Vagina (tissue), 2 donors: Measurements from ENCODE around the gene ADAM11.

Experiments used
- POLR2A ChIP-seq, 2 donors: fragments of 450-650 bp; IDR thresholded peaks; one replicate each; pipeline ENCODE4 v1.6.1; 2017; ENCODE audit warnings: antibody characterized with exemption in 2 of 2, mild to moderate bottlenecking in 2 of 2, moderate library complexity in 2 of 2
- POLR2AphosphoS5 ChIP-seq, 2 donors: sonication (generic); formaldehyde crosslinking; IDR thresholded peaks; one replicate each; pipeline ENCODE4 v1.9.0; 2017; ENCODE audit warnings: antibody characterized with exemption in 2 of 2, mild to moderate bottlenecking in 2 of 2, low read depth in 1 of 2; ENCODE audit not compliant: insufficient read depth in 1 of 2
- TF ChIP-seq, protein P1 (sequence below), 3 experiments: fragments of 450-650 bp in 2 of 3; fragments of 200-600 bp in 1 of 3; sonication (generic) in 1 of 3; IDR thresholded peaks; one replicate each; pipeline ENCODE4 v1.5.1; 2017 to 2019; ENCODE audit warnings: antibody characterized with exemption in 3 of 3, mild to moderate bottlenecking in 2 of 3, moderate library complexity in 2 of 3

DNA sequence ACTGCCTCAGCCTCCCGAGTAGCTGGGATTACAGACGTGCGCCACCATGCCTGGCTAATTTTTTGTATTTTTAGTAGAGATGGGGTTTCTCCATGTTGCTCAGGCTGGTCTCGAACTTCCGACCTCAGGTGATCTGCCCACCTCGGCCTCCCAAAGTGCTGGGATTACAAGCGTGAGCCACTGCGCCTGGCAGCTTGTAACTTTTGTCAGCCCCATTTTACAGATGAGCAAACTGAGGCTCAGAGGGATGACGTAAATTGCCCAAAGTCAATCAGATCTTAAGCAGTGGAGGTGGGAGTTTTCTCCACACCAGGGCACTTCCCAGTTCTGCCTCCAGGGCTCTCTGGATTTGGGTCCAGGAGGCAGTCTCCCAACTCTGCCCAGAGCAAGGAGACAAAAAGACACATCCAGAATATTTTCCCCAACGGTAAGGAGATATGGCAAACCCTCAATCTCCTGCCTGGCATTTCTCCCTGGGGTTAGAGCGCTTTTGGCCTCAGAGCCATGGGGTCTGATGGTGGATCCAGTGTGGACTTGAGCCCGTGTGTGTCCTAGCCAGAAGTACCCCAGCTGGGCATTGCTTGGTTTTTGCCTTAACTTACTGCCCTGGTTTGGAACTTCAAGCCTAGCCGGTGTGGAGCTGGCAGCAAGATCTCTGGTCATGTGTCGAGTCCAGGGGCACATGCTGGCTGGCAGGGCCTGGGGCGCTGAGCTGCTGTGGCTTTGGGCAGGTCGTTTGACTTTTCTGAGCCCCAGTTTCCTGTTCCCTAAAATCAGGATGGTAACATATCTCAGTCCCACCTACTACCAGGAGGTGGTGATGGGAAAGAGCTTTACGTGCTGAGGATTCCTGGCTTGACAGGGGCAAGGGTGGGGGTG is 3.4 kb downstream of the ADAM11 start:
- TF ChIP-seq, protein P1, sequence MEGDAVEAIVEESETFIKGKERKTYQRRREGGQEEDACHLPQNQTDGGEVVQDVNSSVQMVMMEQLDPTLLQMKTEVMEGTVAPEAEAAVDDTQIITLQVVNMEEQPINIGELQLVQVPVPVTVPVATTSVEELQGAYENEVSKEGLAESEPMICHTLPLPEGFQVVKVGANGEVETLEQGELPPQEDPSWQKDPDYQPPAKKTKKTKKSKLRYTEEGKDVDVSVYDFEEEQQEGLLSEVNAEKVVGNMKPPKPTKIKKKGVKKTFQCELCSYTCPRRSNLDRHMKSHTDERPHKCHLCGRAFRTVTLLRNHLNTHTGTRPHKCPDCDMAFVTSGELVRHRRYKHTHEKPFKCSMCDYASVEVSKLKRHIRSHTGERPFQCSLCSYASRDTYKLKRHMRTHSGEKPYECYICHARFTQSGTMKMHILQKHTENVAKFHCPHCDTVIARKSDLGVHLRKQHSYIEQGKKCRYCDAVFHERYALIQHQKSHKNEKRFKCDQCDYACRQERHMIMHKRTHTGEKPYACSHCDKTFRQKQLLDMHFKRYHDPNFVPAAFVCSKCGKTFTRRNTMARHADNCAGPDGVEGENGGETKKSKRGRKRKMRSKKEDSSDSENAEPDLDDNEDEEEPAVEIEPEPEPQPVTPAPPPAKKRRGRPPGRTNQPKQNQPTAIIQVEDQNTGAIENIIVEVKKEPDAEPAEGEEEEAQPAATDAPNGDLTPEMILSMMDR (IDR thresholded peaks at IDR 0.05), result no peak
- no peak for TF ChIP-seq POLR2AphosphoS5 (IDR thresholded peaks at IDR 0.05; ENCODE audit: insufficient read depth in 1 of 2, low read depth in 1 of 2)
- no peak for TF ChIP-seq POLR2A (IDR thresholded peaks at IDR 0.05)
